Measurements from ENCODE around the gene SFMBT2.
"Not testable (repeated sequence)": the region's sequence is repeated elsewhere in the genome, so short reads cannot be mapped to it uniquely, and the experiment has no call there.

The SFMBT2 gene

GRCh38 chr10:7184660-7185366 is 226.0 kb downstream of the SFMBT2 start:
- no peak for DNase-seq (ENCODE audit: low read depth in 2 of 2)

- DNase-seq (ENCODE audit: low read depth in 2 of 2): not testable (repeated sequence)
Measured at GRCh38 chr10:7184116-7184515, 226.7 kb downstream of the SFMBT2 start.

GRCh38 chr10:7182327-7182726 is 228.5 kb downstream of the SFMBT2 start:
- DNase-seq (ENCODE audit: low read depth in 2 of 2): not testable (repeated sequence)

- DNase-seq (ENCODE audit: low read depth in 2 of 2): no peak
Measured at GRCh38 chr10:7181420-7181819, 229.4 kb downstream of the SFMBT2 start.

- no peak for DNase-seq (ENCODE audit: low read depth in 2 of 2)
Measured at GRCh38 chr10:7179536-7179935, 231.3 kb downstream of the SFMBT2 start.

- DNase-seq (ENCODE audit: low read depth in 2 of 2): no peak
Measured at GRCh38 chr10:7173948-7174347, 236.9 kb downstream of the SFMBT2 start.

GRCh38 chr10:7171825-7172224 is 239.0 kb downstream of the SFMBT2 start:
- no peak for DNase-seq (ENCODE audit: low read depth in 2 of 2)

- DNase-seq (ENCODE audit: low read depth in 2 of 2): no peak
Measured at GRCh38 chr10:7170626-7171322, 240.1 kb downstream of the SFMBT2 start.

- no peak for DNase-seq (ENCODE audit: low read depth in 2 of 2)
Measured at GRCh38 chr10:7168414-7168813, 242.4 kb downstream of the SFMBT2 start.

GRCh38 chr10:7165500-7166177 is 245.2 kb downstream of the SFMBT2 start:
- DNase-seq (ENCODE audit: low read depth in 2 of 2): no peak

- DNase-seq (ENCODE audit: low read depth in 2 of 2): no peak
Measured at GRCh38 chr10:7164955-7165354, 245.9 kb downstream of the SFMBT2 start.

GRCh38 chr10:7162331-7162730 is 248.5 kb downstream of the SFMBT2 start:
- DNase-seq (ENCODE audit: low read depth in 2 of 2): no peak

GRCh38 chr10:7161484-7162250 is 249.2 kb downstream of the SFMBT2 start:
- DNase-seq (ENCODE audit: low read depth in 2 of 2): no peak

- no peak for DNase-seq (ENCODE audit: low read depth in 2 of 2)
Measured at GRCh38 chr10:7159928-7160327, 250.9 kb downstream of the SFMBT2 start.

- DNase-seq (ENCODE audit: low read depth in 2 of 2): no peak
Measured at GRCh38 chr10:7159517-7159916, 251.3 kb downstream of the SFMBT2 start.

- DNase-seq (ENCODE audit: low read depth in 2 of 2): no peak
Measured at GRCh38 chr10:7157091-7157490, 253.7 kb downstream of the SFMBT2 start.

GRCh38 chr10:7153750-7154149 is 257.1 kb downstream of the SFMBT2 start:
- no peak for DNase-seq (ENCODE audit: low read depth in 2 of 2)

GRCh38 chr10:7152982-7153381 is 257.9 kb downstream of the SFMBT2 start:
- no peak for DNase-seq (ENCODE audit: low read depth in 2 of 2)

- no peak for DNase-seq (ENCODE audit: low read depth in 2 of 2)
Measured at GRCh38 chr10:7152341-7152740, 258.5 kb downstream of the SFMBT2 start.

- DNase-seq (ENCODE audit: low read depth in 2 of 2): no peak
Measured at GRCh38 chr10:7151538-7151937, 259.3 kb downstream of the SFMBT2 start.

GRCh38 chr10:7150349-7150748 is 260.5 kb downstream of the SFMBT2 start:
- no peak for DNase-seq (ENCODE audit: low read depth in 2 of 2)

- DNase-seq (ENCODE audit: low read depth in 2 of 2): no peak
Measured at GRCh38 chr10:7146189-7146588, 264.6 kb downstream of the SFMBT2 start.

Measured in stimulated activated CD8-positive, alpha-beta memory T cell treated with anti-CD3 and anti-CD28 coated beads, Interleukin-2, amount 100 ng/mL, for 48 hours (primary cell).